ENCODE data around the gene DNAH8. TPM values are rescaled to one million over a fixed set of nuclear protein-coding genes. Genes with fewer than 3 reads are reported as not detected.

The DNAH8 gene
- total RNA-seq, 1 donor from 2014 or later = 0.05 TPM

DNA sequence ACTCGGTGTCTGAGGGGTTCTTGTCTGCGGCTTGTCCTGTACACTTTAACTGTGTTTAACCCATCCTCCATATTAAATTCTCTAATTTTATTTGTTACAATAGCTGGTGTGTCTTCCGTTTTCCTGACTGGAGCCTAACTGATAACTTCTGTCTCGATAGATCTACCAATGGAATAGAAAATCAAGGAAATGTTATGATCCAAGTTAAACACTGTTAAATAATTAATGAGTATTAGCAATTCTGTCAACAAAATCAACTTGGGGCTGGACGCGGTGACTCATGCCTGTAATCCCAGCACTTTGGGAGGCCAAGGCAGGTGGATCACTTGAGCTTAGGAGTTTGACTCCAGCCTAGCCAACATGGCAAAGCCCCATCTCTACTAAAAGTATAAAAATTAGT is 81.7 kb downstream of the DNAH8 start:
- TF ChIP-seq, protein P1, sequence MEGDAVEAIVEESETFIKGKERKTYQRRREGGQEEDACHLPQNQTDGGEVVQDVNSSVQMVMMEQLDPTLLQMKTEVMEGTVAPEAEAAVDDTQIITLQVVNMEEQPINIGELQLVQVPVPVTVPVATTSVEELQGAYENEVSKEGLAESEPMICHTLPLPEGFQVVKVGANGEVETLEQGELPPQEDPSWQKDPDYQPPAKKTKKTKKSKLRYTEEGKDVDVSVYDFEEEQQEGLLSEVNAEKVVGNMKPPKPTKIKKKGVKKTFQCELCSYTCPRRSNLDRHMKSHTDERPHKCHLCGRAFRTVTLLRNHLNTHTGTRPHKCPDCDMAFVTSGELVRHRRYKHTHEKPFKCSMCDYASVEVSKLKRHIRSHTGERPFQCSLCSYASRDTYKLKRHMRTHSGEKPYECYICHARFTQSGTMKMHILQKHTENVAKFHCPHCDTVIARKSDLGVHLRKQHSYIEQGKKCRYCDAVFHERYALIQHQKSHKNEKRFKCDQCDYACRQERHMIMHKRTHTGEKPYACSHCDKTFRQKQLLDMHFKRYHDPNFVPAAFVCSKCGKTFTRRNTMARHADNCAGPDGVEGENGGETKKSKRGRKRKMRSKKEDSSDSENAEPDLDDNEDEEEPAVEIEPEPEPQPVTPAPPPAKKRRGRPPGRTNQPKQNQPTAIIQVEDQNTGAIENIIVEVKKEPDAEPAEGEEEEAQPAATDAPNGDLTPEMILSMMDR (conservative IDR thresholded peaks at IDR 0.05) = no peak
- H3K9me3 Mint-ChIP-seq = no peaks in the 10 kb centered on the region
- no peak for DNase-seq (ENCODE audit: low read depth, low spot score)
- H3K27ac Mint-ChIP-seq (ENCODE audit: unreplicated experiment) = no peak overlapping the region
- no peaks in the 10 kb centered on the region for H3K4me1 Mint-ChIP-seq
- peaks cover 18% of the 10 kb centered on the region for H3K27me3 Mint-ChIP-seq (ENCODE audit: low read depth)
- no peaks in the 10 kb centered on the region for H3K36me3 Mint-ChIP-seq (ENCODE audit: low read depth)
- H3K4me3 Mint-ChIP-seq = no peak overlapping the region

- TF ChIP-seq, protein P1 (conservative IDR thresholded peaks at IDR 0.05) = no peak
- Mint-ChIP-seq H3K9me3 (no peaks in the 10 kb centered on the region), H3K4me3 (no peak overlapping the region), H3K4me1 (no peaks in the 10 kb centered on the region), H3K36me3 (ENCODE audit: low read depth) (no peaks in the 10 kb centered on the region), H3K27me3 (ENCODE audit: low read depth) (peaks cover 18% of the 10 kb centered on the region), H3K27ac (ENCODE audit: unreplicated experiment) (no peak overlapping the region)
- DNase-seq (ENCODE audit: low read depth, low spot score) = no peak
Observed at GRCh38 chr6:38797391-38797790, 82.3 kb downstream of the DNAH8 start.

DNA sequence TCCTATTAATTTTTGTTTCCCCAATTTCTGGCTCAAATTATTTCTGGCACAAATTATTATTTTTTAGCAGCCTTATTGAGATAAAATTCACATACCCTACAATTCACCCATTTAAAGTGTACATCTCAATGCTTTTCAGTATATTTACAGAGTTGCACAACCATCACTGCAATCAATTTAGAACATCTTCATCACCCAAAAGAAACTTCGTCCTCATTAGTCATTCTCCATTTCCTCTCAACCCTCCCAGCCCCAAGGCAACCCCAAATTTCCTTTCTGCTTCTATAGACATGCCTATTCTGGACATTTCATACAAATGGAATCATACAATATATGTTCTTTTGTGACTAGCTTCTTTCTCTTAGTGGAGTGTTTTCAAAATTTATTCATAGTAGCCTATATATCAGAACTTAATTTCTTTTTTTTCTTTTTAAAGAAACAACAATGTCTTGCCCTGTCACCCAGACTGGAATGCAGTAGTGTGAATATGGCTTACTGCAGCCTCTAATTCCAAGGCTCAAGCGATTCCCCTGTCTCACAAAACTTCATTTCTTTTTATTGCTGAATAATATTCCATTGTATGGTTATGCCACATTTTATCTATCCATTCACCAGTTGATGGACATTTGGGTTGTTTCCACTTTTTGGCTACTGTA is 84.5 kb downstream of the DNAH8 start:
- Mint-ChIP-seq H3K4me3 (no peak overlapping the region), H3K36me3 (ENCODE audit: low read depth) (no peaks in the 10 kb centered on the region), H3K9me3 (no peaks in the 10 kb centered on the region), H3K27ac (ENCODE audit: unreplicated experiment) (no peak overlapping the region), H3K4me1 (no peaks in the 10 kb centered on the region), H3K27me3 (ENCODE audit: low read depth) (peaks cover 29% of the 10 kb centered on the region)
- no peak for DNase-seq (ENCODE audit: low read depth, low spot score)
- TF ChIP-seq, protein P1 (conservative IDR thresholded peaks at IDR 0.05) = no peak

- Mint-ChIP-seq H3K27ac (ENCODE audit: unreplicated experiment) (no peak overlapping the region), H3K4me1 (no peaks in the 10 kb centered on the region), H3K27me3 (ENCODE audit: low read depth) (peaks cover 41% of the 10 kb centered on the region), H3K36me3 (ENCODE audit: low read depth) (no peaks in the 10 kb centered on the region), H3K9me3 (no peaks in the 10 kb centered on the region), H3K4me3 (no peak overlapping the region)
- no peak for DNase-seq (ENCODE audit: low read depth, low spot score)
- TF ChIP-seq, protein P1 (conservative IDR thresholded peaks at IDR 0.05) = no peak
Observed at GRCh38 chr6:38801305-38801704, 86.2 kb downstream of the DNAH8 start.

- no peaks in the 10 kb centered on the region for H3K4me1 Mint-ChIP-seq
- H3K9me3 Mint-ChIP-seq = no peaks in the 10 kb centered on the region
- DNase-seq (ENCODE audit: low read depth, low spot score) = no peak
- H3K27me3 Mint-ChIP-seq (ENCODE audit: low read depth) = peaks cover 49% of the 10 kb centered on the region
- no peak overlapping the region for H3K27ac Mint-ChIP-seq (ENCODE audit: unreplicated experiment)
- H3K36me3 Mint-ChIP-seq (ENCODE audit: low read depth) = no peaks in the 10 kb centered on the region
- no peak overlapping the region for H3K4me3 Mint-ChIP-seq
- TF ChIP-seq, protein P1 (conservative IDR thresholded peaks at IDR 0.05) = no peak
Observed at GRCh38 chr6:38802497-38802896, 87.4 kb downstream of the DNAH8 start.
